OCI-LY1 (cell line): Measurements from ENCODE around the gene SCAPER.

Experiments
- H2AFZ ChIP-seq: fragments of 200-600 bp; sonication (generic), shearing (Covaris generic); 2 replicates; pipeline ENCODE4 v1.6.0; 2014; ENCODE audit warnings: antibody characterized with exemption, mild to moderate bottlenecking, low read length
- H3F3A ChIP-seq: fragments of 200-600 bp; sonication (generic), shearing (Covaris generic); 2 replicates; pipeline ENCODE4 v1.6.0; 2014; ENCODE audit warnings: mild to moderate bottlenecking, antibody characterized with exemption, low read length, moderate library complexity; ENCODE audit not compliant: insufficient read depth
- H3K27ac ChIP-seq: fragments of 200-600 bp; sonication (generic); 2 replicates; pipeline ENCODE4 v1.5.1; 2014; ENCODE audit warnings: low read length, mixed run types, mild to moderate bottlenecking, low read depth; ENCODE audit not compliant: poor library complexity, severe bottlenecking
- H3K27me3 ChIP-seq: fragments of 200-600 bp; sonication (generic); 2 replicates; pipeline ENCODE4 v1.6.0; 2014; ENCODE audit warnings: antibody characterized with exemption, mild to moderate bottlenecking, low read length, moderate library complexity; ENCODE audit not compliant: insufficient read depth
- H3K36me3 ChIP-seq: fragments of 200-600 bp; sonication (generic); 2 replicates; pipeline ENCODE4 v1.6.1; 2014; ENCODE audit warnings: mild to moderate bottlenecking, antibody characterized with exemption, low read length, moderate library complexity, mixed read lengths; ENCODE audit not compliant: insufficient read depth
- H3K4me1 ChIP-seq: fragments of 200-600 bp; sonication (generic); 2 replicates; pipeline ENCODE4 v1.5.1; 2014; ENCODE audit warnings: mild to moderate bottlenecking, low read length, moderate library complexity; ENCODE audit not compliant: insufficient read depth, severe bottlenecking
- H3K4me2 ChIP-seq: fragments of 200-600 bp; sonication (generic), shearing (Covaris generic); 2 replicates; pipeline ENCODE4 v1.6.1; 2014; ENCODE audit warnings: low read length
- H3K4me3 ChIP-seq: fragments of 200-600 bp; sonication (generic); 2 replicates; pipeline ENCODE4 v1.5.1; 2014; ENCODE audit warnings: low read length, low read depth, mild to moderate bottlenecking, mixed read lengths; ENCODE audit not compliant: poor library complexity, severe bottlenecking
- H3K79me2 ChIP-seq: fragments of 200-600 bp; shearing (Covaris generic); 2 replicates; pipeline ENCODE4 v1.6.1; 2016; ENCODE audit warnings: mixed run types, low read length, mixed read lengths; ENCODE audit not compliant: insufficient read depth
- H3K9ac ChIP-seq: fragments of 200-600 bp; sonication (generic), shearing (Covaris generic); 2 replicates; pipeline ENCODE4 v1.6.1; 2014; ENCODE audit warnings: mild to moderate bottlenecking, low read length, mixed read lengths
- H3K9me2 ChIP-seq: fragments of 200-600 bp; sonication (generic), shearing (Covaris generic); 2 replicates; pipeline ENCODE4 v1.6.1; 2014; ENCODE audit warnings: low read depth, mild to moderate bottlenecking, low read length, mixed read lengths
- H3K9me3 ChIP-seq: fragments of 200-600 bp; shearing (Covaris generic); 2 replicates; pipeline ENCODE4 v1.6.1; 2014; ENCODE audit warnings: low read length, mixed read lengths
- H4K20me1 ChIP-seq: fragments of 200-600 bp; sonication (generic), shearing (Covaris generic); 2 replicates; pipeline ENCODE4 v1.6.0; 2016; ENCODE audit warnings: mild to moderate bottlenecking, low read length; ENCODE audit not compliant: insufficient read depth
- CTCF ChIP-seq: fragments of 200-600 bp; sonication (generic), shearing (Covaris generic); IDR thresholded peaks from 2 replicates; pipeline ENCODE4 v1.5.1; 2017; ENCODE audit warnings: mild to moderate bottlenecking, antibody characterized with exemption, low read length, moderate library complexity, mixed read lengths
- EZH2 ChIP-seq: fragments of 200-600 bp; sonication (generic), shearing (Covaris generic); IDR thresholded peaks from 2 replicates; pipeline ENCODE4 v1.8.0; 2017; ENCODE audit warnings: borderline replicate concordance, mixed run types, mild to moderate bottlenecking, antibody characterized with exemption, low read length, moderate library complexity, mixed read lengths

Gene SCAPER

GRCh38 chr15:76905013-76905839, at the start of gene SCAPER:
Gene SCAPER (minus strand): TSS chr15:76905340. CDS start chr15:76883817, 21,523 bp downstream.
- Histone ChIP-seq H3K9ac (peak within 1 kb of the TSS; percentile 70), H3K4me2 (peak within 1 kb of the TSS; percentile 61), H4K20me1 (no peaks in the 10 kb centered on the region), H2AFZ (peak within 1 kb of the TSS; percentile 22; the same call in 1 of the 2 replicates), H3K9me3 (no peaks in the 10 kb centered on the region), H3F3A (no peaks in the 10 kb centered on the region), H3K9me2 (no peaks in the 10 kb centered on the region), H3K4me1 (peaks cover 15% of the 10 kb centered on the region), H3K79me2 (no peaks in the 10 kb centered on the region), H3K36me3 (no peaks in the 10 kb centered on the region), H3K27me3 (no peaks in the 10 kb centered on the region), H3K4me3 (peak within 1 kb of the TSS; percentile 74), H3K27ac (no peak within 1 kb of the TSS)
- TF ChIP-seq CTCF (no peak), EZH2 (no peak)

DNA sequence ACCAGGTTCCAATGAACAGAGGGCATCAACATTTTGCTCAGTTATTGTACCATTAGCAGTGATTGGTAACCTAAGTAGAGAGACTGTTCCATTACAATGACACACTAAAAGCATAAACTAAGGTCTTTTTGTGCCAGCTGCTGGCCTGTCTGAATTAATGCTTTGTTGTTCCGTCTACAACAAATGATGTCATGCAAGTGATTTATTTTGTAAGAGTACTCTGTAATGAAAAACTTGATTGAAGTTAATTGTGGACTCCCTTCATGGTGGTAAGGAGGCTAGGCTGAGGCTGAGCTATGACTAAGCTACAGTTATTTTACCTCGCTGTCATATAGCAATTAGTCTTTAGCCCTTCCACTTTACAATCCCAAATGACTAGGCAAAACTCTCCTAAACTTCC, 49.6 kb upstream of the SCAPER start:
- no peaks in the 10 kb centered on the region for H3K4me1 ChIP-seq
- TF ChIP-seq EZH2, result no peak
- TF ChIP-seq CTCF, result no peak
- H3K79me2 ChIP-seq, result no peaks in the 10 kb centered on the region
- 0 out of 2 replicates have a peak, but pooled peaks cover 3% of the 10 kb centered on the region for H3K27me3 ChIP-seq
- H3K27ac ChIP-seq, result no peak overlapping the region
- H2AFZ ChIP-seq, result no peak overlapping the region
- H4K20me1 ChIP-seq, result no peaks in the 10 kb centered on the region
- no peaks in the 10 kb centered on the region for H3K9me3 ChIP-seq
- H3K9me2 ChIP-seq, result no peaks in the 10 kb centered on the region
- H3K4me3 ChIP-seq, result no peak overlapping the region
- no peak overlapping the region for H3K9ac ChIP-seq
- no peaks in the 10 kb centered on the region for H3K36me3 ChIP-seq
- no peaks in the 10 kb centered on the region for H3F3A ChIP-seq
- no peak overlapping the region for H3K4me2 ChIP-seq

- Histone ChIP-seq H3K27me3 (0 out of 2 replicates have a peak, but pooled peaks cover 3% of the 10 kb centered on the region), H3K4me1 (no peaks in the 10 kb centered on the region), H2AFZ (no peak overlapping the region), H3K4me3 (no peak overlapping the region), H3K9me3 (no peaks in the 10 kb centered on the region), H3K9ac (no peak overlapping the region), H3K27ac (no peak overlapping the region), H4K20me1 (no peaks in the 10 kb centered on the region), H3K36me3 (peaks cover 6% of the 10 kb centered on the region; the same call in 1 of the 2 replicates), H3K4me2 (no peak overlapping the region), H3K9me2 (no peaks in the 10 kb centered on the region), H3F3A (no peaks in the 10 kb centered on the region), H3K79me2 (no peaks in the 10 kb centered on the region)
- TF ChIP-seq EZH2 (no peak), CTCF (no peak)
Observed at GRCh38 chr15:76953913-76954312, 48.8 kb upstream of the SCAPER start.
